H1 (cell line): Measurements from ENCODE around the gene NLRP10. TPM values are rescaled to one million over a fixed set of nuclear protein-coding genes. Genes with fewer than 3 reads are reported as not detected.

Experiments used
- CTCF ChIA-PET: fragments of 300-600 bp; sonication (Branson Sonifier 250); formaldehyde crosslinking; loops from one replicate; lab custom pipeline; 2021; ENCODE audit not compliant: partially characterized antibody; lab: Charles Lee
- POLR2A ChIA-PET: fragments of 300-600 bp; sonication (Branson Sonifier 250); formaldehyde crosslinking; loops from one replicate; lab custom pipeline; 2021; ENCODE audit warnings: inconsistent platforms; ENCODE audit not compliant: partially characterized antibody; lab: Charles Lee
- DNase-seq, 2 experiments: peaks; one replicate each; pipeline versions ENCODE4 v3.0.0 to v3.0.0-alpha.2; 2010 to 2022; ENCODE audit warnings: low spot score in 2 of 2, low read depth in 1 of 2, mixed read lengths in 1 of 2
- FAIRE-seq: peaks from 2 replicates; lab custom pipeline; 2011; peaks lifted over from hg19 to GRCh38; lab: Jason Lieb, UNC
- H2AFZ ChIP-seq: 2 replicates; pipeline ENCODE4 v1.8.1; 2012; ENCODE audit warnings: low read length, inconsistent platforms
- H2AK5ac ChIP-seq: 2 replicates; pipeline ENCODE4 v1.6.1; 2013; ENCODE audit warnings: low read depth, low read length
- H2BK120ac ChIP-seq: replicated peaks from 2 replicates; pipeline ENCODE3; 2013; ENCODE audit warnings: low read depth, low read length, inconsistent platforms
- H2BK12ac ChIP-seq: 2 replicates; pipeline ENCODE4 v1.6.1; 2013; ENCODE audit warnings: low read depth, low read length
- H2BK15ac ChIP-seq: 2 replicates; pipeline ENCODE4 v1.6.1; 2013; ENCODE audit warnings: low read length
- H2BK20ac ChIP-seq: 2 replicates; pipeline ENCODE4 v1.6.1; 2013; ENCODE audit warnings: low read length
- H2BK5ac ChIP-seq: 2 replicates; pipeline ENCODE4 v1.6.1; 2013; ENCODE audit warnings: low read depth, low read length
- H3K14ac ChIP-seq: 2 replicates; pipeline ENCODE4 v1.6.1; 2013; ENCODE audit warnings: inconsistent platforms; ENCODE audit not compliant: insufficient read length
- H3K18ac ChIP-seq: 2 replicates; pipeline ENCODE4 v1.6.1; 2013; ENCODE audit warnings: low read length; ENCODE audit errors: extremely low read depth
- H3K23ac ChIP-seq: 2 replicates; pipeline ENCODE4 v1.6.1; 2013; ENCODE audit warnings: inconsistent platforms; ENCODE audit not compliant: insufficient read length
- H3K23me2 ChIP-seq: 2 replicates; pipeline ENCODE4 v1.6.1; 2013; ENCODE audit warnings: low read depth, low read length
- H3K27ac ChIP-seq: 2 replicates; pipeline ENCODE4 v1.6.1; 2011; ENCODE audit warnings: low read depth, low read length, inconsistent platforms
- H3K27me3 ChIP-seq, 4 experiments: replicated peaks in 1 of 4; 1 replicate in 1 of 4; 2 replicates in 3 of 4; pipeline versions ENCODE4 v1.6.1 to v1.8.1; 2011 to 2013; ENCODE audit warnings: low read length in 3 of 4, mild to moderate bottlenecking in 3 of 4, inconsistent platforms in 2 of 4, mixed read lengths in 2 of 4, moderate library complexity in 1 of 4; ENCODE audit not compliant: control insufficient read depth in 3 of 4, insufficient read depth in 3 of 4; ENCODE audit errors: extremely low read depth in 1 of 4
- H3K36me3 ChIP-seq, 4 experiments: 2 replicates each; pipeline versions ENCODE4 v1.6.1 to v1.8.1; 2011 to 2013; ENCODE audit warnings: mild to moderate bottlenecking in 4 of 4, low read length in 3 of 4, moderate library complexity in 2 of 4, control low read depth in 1 of 4, inconsistent platforms in 1 of 4; ENCODE audit not compliant: insufficient read depth in 4 of 4, control insufficient read depth in 2 of 4
- H3K4ac ChIP-seq: replicated peaks from 2 replicates; pipeline ENCODE3; 2013; ENCODE audit warnings: low read length, low read depth, mixed read lengths, inconsistent platforms; ENCODE audit not compliant: insufficient read length
- H3K4me1 ChIP-seq, 4 experiments: replicated peaks in 1 of 4; 1 replicate in 1 of 4; 2 replicates in 3 of 4; pipeline versions ENCODE4 v1.6.1 to v1.8.1; 2011 to 2013; ENCODE audit warnings: low read length in 3 of 4, inconsistent platforms in 2 of 4, mixed read lengths in 1 of 4; ENCODE audit not compliant: insufficient read depth in 4 of 4, control insufficient read depth in 3 of 4
- H3K4me2 ChIP-seq, 2 experiments: 2 replicates each; pipeline versions ENCODE4 v1.6.1 to v1.8.1; 2011 to 2013; ENCODE audit warnings: low read depth in 2 of 2, low read length in 2 of 2, control low read depth in 1 of 2, inconsistent platforms in 1 of 2, mild to moderate bottlenecking in 1 of 2; ENCODE audit not compliant: insufficient read depth in 1 of 2
- H3K4me3 ChIP-seq, 4 experiments: fragments of 200-600, 300-600 bp in 1 of 4; sonication (generic), shearing (Covaris generic), sonication (Bioruptor Twin) in 1 of 4; 2 replicates each; pipeline versions ENCODE4 v1.5.1 to v1.8.1; 2011 to 2016; ENCODE audit warnings: low read length in 4 of 4, low read depth in 3 of 4, control low read depth in 2 of 4, inconsistent platforms in 2 of 4, mild to moderate bottlenecking in 2 of 4, mixed read lengths in 1 of 4, moderate library complexity in 1 of 4; ENCODE audit not compliant: insufficient read depth in 2 of 4; ENCODE audit errors: extremely low read depth in 1 of 4
- H3K56ac ChIP-seq: replicated peaks from 2 replicates; pipeline ENCODE3; 2013; ENCODE audit warnings: low read depth, mild to moderate bottlenecking, mixed read lengths, low read length, inconsistent platforms; ENCODE audit not compliant: insufficient read length
- H3K79me1 ChIP-seq: 2 replicates; pipeline ENCODE4 v1.6.1; 2013; ENCODE audit warnings: low read depth, low read length, control low read depth
- H3K79me2 ChIP-seq, 2 experiments: 2 replicates each; pipeline versions ENCODE4 v1.6.1 to v1.8.1; 2012 to 2013; ENCODE audit warnings: low read length in 2 of 2, mild to moderate bottlenecking in 2 of 2, inconsistent platforms in 1 of 2; ENCODE audit not compliant: insufficient read depth in 2 of 2, control insufficient read depth in 1 of 2
- H3K9ac ChIP-seq, 4 experiments: replicated peaks in 1 of 4; 1 replicate in 1 of 4; 2 replicates in 3 of 4; pipeline versions ENCODE4 v1.6.1 to v1.8.1; 2011 to 2013; ENCODE audit warnings: low read depth in 3 of 4, low read length in 3 of 4, control low read depth in 2 of 4, mild to moderate bottlenecking in 2 of 4, moderate library complexity in 2 of 4, inconsistent platforms in 1 of 4; ENCODE audit errors: extremely low read depth in 1 of 4
- H3K9me3 ChIP-seq, 2 experiments: 2 replicates each; pipeline versions ENCODE4 v1.6.1 to v1.8.1; 2012 to 2013; ENCODE audit warnings: mild to moderate bottlenecking in 2 of 2, moderate library complexity in 2 of 2, control low read depth in 1 of 2, inconsistent platforms in 1 of 2, low read depth in 1 of 2, low read length in 1 of 2, mixed read lengths in 1 of 2; ENCODE audit not compliant: insufficient read depth in 2 of 2
- H4K20me1 ChIP-seq, 2 experiments: replicated peaks in 1 of 2; 2 replicates each; pipeline versions ENCODE3 to v1.8.1; 2011 to 2013; ENCODE audit warnings: inconsistent platforms in 2 of 2, low read length in 2 of 2, mild to moderate bottlenecking in 1 of 2; ENCODE audit not compliant: insufficient read depth in 2 of 2, control insufficient read depth in 1 of 2
- H4K5ac ChIP-seq: 2 replicates; pipeline ENCODE4 v1.6.1; 2013; ENCODE audit warnings: low read length, low read depth, mixed read lengths, inconsistent platforms; ENCODE audit not compliant: insufficient read length
- H4K8ac ChIP-seq: 2 replicates; pipeline ENCODE4 v1.8.0; 2013; ENCODE audit warnings: mild to moderate bottlenecking, moderate library complexity, low read length, inconsistent platforms; ENCODE audit not compliant: insufficient read depth; ENCODE audit errors: extremely low read depth
- H4K91ac ChIP-seq: replicated peaks from 2 replicates; pipeline ENCODE3; 2013; ENCODE audit warnings: low read length, mixed read lengths, inconsistent platforms; ENCODE audit not compliant: insufficient read length
- CHD1 ChIP-seq: IDR thresholded peaks from 2 replicates; pipeline ENCODE4 v1.6.1; 2012; ENCODE audit warnings: low read depth, low read length, improper control_type of control experiment
- CREB1 ChIP-seq: IDR thresholded peaks from 2 replicates; pipeline ENCODE4 v1.6.1; 2012; ENCODE audit warnings: inconsistent platforms
- EP300 ChIP-seq, 2 experiments: IDR thresholded peaks; 1 replicate in 1 of 2; 2 replicates in 1 of 2; pipeline ENCODE4 v1.6.1; 2011 to 2012; ENCODE audit warnings: low read depth in 2 of 2, low read length in 2 of 2, mild to moderate bottlenecking in 2 of 2, borderline replicate concordance in 1 of 2, inconsistent platforms in 1 of 2, moderate library complexity in 1 of 2
- GTF2F1 ChIP-seq: IDR thresholded peaks from 2 replicates; pipeline ENCODE4 v1.6.1; 2012; ENCODE audit warnings: low read depth, low read length, improper control_type of control experiment, borderline replicate concordance
- POLR2A ChIP-seq, 2 experiments: IDR thresholded peaks; 1 replicate in 1 of 2; 2 replicates in 1 of 2; pipeline ENCODE4 v1.6.1; 2011; ENCODE audit warnings: low read depth in 2 of 2, low read length in 2 of 2, mild to moderate bottlenecking in 2 of 2; ENCODE audit errors: control extremely low read depth in 1 of 2
- RAD21 ChIP-seq, 2 experiments: IDR thresholded peaks in 1 of 2; conservative IDR thresholded peaks in 1 of 2; 2 replicates each; pipeline ENCODE4 v1.6.1; 2011; ENCODE audit warnings: low read depth in 2 of 2, low read length in 2 of 2, improper control_type of control experiment in 1 of 2, inconsistent platforms in 1 of 2, mild to moderate bottlenecking in 1 of 2, moderate library complexity in 1 of 2
- RBBP5 ChIP-seq: IDR thresholded peaks from 2 replicates; pipeline ENCODE4 v1.7.1; 2012; ENCODE audit warnings: low read depth, mild to moderate bottlenecking, inconsistent platforms, low read length, moderate library complexity, borderline replicate concordance
- SIX5 ChIP-seq: IDR thresholded peaks from 2 replicates; pipeline ENCODE4 v1.6.1; 2011; ENCODE audit warnings: mild to moderate bottlenecking, low read depth, low read length
- WGBS, 2 experiments: shearing (Covaris generic) in 1 of 2; methylation state at CpG; one replicate each; pipeline versions ENCODE4 v1.1.6 to v1.1.7; 2013 to 2015; ENCODE audit warnings: low lambda C conversion rate in 2 of 2, mixed read lengths in 2 of 2, inconsistent platforms in 1 of 2, low coverage in 1 of 2, missing lambda C conversion rate in 1 of 2; ENCODE audit not compliant: insufficient replicate concordance in 2 of 2, insufficient coverage in 1 of 2, insufficient read length in 1 of 2; ENCODE audit errors: extremely low coverage in 1 of 2, missing lambda C conversion rate in 1 of 2; 5-methylcytosine and 5-hydroxymethylcytosine counted together
- polyA plus RNA-seq, 7 experiments: library from polyadenylated mRNA; depleted of rRNA in 3 of 7; stranded (reverse) in 5 of 7; unstranded in 2 of 7; fragments of >200 nt in 5 of 7; fragments of 200-250 nt in 2 of 7; gene quantifications; 1 replicate in 5 of 7; 2 replicates in 1 of 7; 4 replicates in 1 of 7; pipeline versions ENCODE4 v1.2.1 to v1.2.3, GENCODE V29; 2011 to 2013; ENCODE audit warnings: missing spikeins in 2 of 7, mixed read lengths in 2 of 7
- total RNA-seq: library from RNA; stranded (reverse); fragmentation: NEBNext Ultra II Directional; extraction: Animal tissue kit (Norgen Biotek cat#: 25700); gene quantifications from 2 replicates; pipeline ENCODE4 v1.2.1, GENCODE V29; 2021
- TF ChIP-seq, protein P1 (sequence below), 3 experiments: IDR thresholded peaks; 1 replicate in 2 of 3; 2 replicates in 1 of 3; pipeline versions ENCODE4 v1.5.1 to v1.6.1; 2011; ENCODE audit warnings: low read length in 3 of 3, mild to moderate bottlenecking in 3 of 3, inconsistent platforms in 2 of 3, low read depth in 1 of 3, moderate library complexity in 1 of 3; ENCODE audit not compliant: insufficient read depth in 1 of 3; ENCODE audit errors: control extremely low read depth in 1 of 3

NLRP10 gene
- total and polyA plus RNA-seq, 2 of the 8 experiments (the other 6 are each of a cell fraction or from before 2014, with no cell fraction given) = 0.71 TPM; not detected in 1

DNA sequence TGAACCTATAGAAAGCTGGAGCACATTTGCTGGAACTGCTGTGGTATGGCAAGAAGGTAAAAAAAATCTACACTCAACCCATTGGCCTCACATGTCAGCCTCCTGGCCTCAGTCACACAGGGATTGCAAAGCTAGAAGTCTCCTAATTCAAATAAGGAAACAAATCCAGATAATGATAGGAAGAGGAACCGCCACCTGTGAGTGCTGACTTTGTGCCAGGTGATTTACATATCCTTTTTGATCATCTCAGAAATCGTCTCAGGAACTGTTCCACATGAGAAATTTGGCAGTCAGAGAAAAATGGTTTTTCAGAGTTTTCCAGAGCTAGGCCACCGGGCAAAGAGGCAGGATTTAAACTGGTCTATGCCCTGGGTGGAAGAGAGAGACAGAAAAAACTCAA lies 986 bp downstream of the NLRP10 start:
- no peaks in the 10 kb centered on the region for H3K79me1 ChIP-seq
- H2BK120ac ChIP-seq = no peak overlapping the region
- FAIRE-seq = no peak
- no peak overlapping the region for H3K4ac ChIP-seq
- H2BK5ac ChIP-seq = no peak overlapping the region
- H3K9me3 ChIP-seq = no peaks in the 10 kb centered on the region
- TF ChIP-seq SIX5 = no peak
- TF ChIP-seq EP300 (IDR thresholded peaks at IDR 0.05; ENCODE audit: borderline replicate concordance in 1 of 2, low read depth in 2 of 2, low read length in 2 of 2) = no peak
- TF ChIP-seq POLR2A (IDR thresholded peaks at IDR 0.05; ENCODE audit: control extremely low read depth in 1 of 2, low read depth in 2 of 2, low read length in 2 of 2) = no peak
- TF ChIP-seq RBBP5 = no peak
- TF ChIP-seq CHD1 = no peak
- no peak for TF ChIP-seq RAD21 (IDR thresholded peaks at IDR 0.05 in 1 of 2, conservative IDR thresholded peaks at IDR 0.05 in 1 of 2; ENCODE audit: low read depth in 2 of 2, low read length in 2 of 2)
- TF ChIP-seq CREB1 = no peak
- TF ChIP-seq, protein P1, sequence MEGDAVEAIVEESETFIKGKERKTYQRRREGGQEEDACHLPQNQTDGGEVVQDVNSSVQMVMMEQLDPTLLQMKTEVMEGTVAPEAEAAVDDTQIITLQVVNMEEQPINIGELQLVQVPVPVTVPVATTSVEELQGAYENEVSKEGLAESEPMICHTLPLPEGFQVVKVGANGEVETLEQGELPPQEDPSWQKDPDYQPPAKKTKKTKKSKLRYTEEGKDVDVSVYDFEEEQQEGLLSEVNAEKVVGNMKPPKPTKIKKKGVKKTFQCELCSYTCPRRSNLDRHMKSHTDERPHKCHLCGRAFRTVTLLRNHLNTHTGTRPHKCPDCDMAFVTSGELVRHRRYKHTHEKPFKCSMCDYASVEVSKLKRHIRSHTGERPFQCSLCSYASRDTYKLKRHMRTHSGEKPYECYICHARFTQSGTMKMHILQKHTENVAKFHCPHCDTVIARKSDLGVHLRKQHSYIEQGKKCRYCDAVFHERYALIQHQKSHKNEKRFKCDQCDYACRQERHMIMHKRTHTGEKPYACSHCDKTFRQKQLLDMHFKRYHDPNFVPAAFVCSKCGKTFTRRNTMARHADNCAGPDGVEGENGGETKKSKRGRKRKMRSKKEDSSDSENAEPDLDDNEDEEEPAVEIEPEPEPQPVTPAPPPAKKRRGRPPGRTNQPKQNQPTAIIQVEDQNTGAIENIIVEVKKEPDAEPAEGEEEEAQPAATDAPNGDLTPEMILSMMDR (IDR thresholded peaks at IDR 0.05; ENCODE audit: control extremely low read depth in 1 of 3, insufficient read depth in 1 of 3, low read depth in 1 of 3, low read length in 3 of 3) = no peak
- no peak for TF ChIP-seq GTF2F1
- TF ChIP-seq, all 59 proteins: peak for 0
- Histone ChIP-seq H3K79me2 (no peaks in the 10 kb centered on the region), H4K5ac (no peak overlapping the region), H3K18ac (no peak overlapping the region), H3K36me3 (no peaks in the 10 kb centered on the region), H3K23ac (no peak overlapping the region), H3K27me3 (no peaks in the 10 kb centered on the region), H2BK20ac (no peak overlapping the region), H4K8ac (no peak overlapping the region), H3K9ac (no peak overlapping the region), H3K14ac (no peak overlapping the region), H3K23me2 (no peaks in the 10 kb centered on the region), H2BK12ac (no peak overlapping the region), H2BK15ac (no peak overlapping the region), H3K4me2 (no peak overlapping the region), H3K27ac (no peak overlapping the region), H2AFZ (no peak overlapping the region), H3K4me1 (no peaks in the 10 kb centered on the region; a peak in 1 of 7 replicates), H2AK5ac (no peak overlapping the region), H3K4me3 (no peak overlapping the region), H3K56ac (no peak overlapping the region), H4K20me1 (no peaks in the 10 kb centered on the region), H4K91ac (no peak overlapping the region)
- ChIA-PET POLR2A (interaction anchor here (1.2 kb wide), 1 partner anchor 11 kb away, joined by 3 read pairs; no protein-coding TSS in a partner anchor), CTCF (interaction anchor here (0.6 to 2.5 kb wide), 4 partner anchors 23 to 134 kb away, joined by 3 to 10 read pairs (median 4); partner anchors contain the start of gene EIF3F)
- WGBS, 2 experiments = 82% methylated on average over 3 of the region's 3 CpGs; no CpG with 5 or more reads in 1 of the 2 experiments
- DNase-seq = no peak
